ENCODE results near the gene PRPF19.

PRPF19 gene

DNA sequence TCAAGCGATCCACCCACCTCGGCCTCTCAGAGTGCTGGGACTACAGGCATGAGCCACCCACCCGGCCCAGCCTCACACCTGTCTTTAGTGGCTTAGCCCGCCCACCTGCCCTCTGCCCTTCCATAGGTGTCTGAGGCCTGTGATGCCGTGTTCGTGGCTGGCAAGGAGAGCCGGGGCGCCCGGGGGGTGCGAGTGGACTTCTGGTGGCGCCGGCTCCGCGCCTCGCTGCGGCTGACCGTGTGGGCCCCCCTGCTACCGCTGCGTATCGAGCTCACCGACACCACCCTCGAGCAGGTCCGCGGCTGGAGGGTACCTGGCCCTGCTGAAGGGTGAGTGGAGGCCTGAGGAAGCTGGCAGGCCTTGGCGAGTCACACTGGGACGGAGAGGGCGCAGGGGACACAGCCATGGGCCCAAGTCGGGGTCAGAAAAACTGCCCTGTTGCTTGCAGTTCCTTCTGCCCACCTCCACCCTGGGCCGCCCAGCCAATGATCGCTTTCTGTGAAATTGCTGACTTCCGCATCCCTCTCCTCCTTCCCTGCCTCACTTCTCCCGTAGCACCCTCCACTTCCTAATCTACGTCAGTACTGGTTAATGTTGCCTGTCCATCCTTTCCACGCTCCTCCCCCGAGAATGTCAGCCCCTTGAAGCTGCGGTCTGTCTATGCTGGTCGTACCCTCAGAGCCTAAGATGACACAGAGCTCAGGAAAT is 27.2 kb upstream of the PRPF19 start:
- H3K27me3 ChIP-seq (ENCODE audit: insufficient read depth, low read depth, severe bottlenecking): no peaks in the 10 kb centered on the region
- peaks cover 71% of the 10 kb centered on the region for H3K36me3 ChIP-seq
- no peak for DNase-seq
- H3K9me3 ChIP-seq (ENCODE audit: severe bottlenecking): no peaks in the 10 kb centered on the region
- no peak for TF ChIP-seq CTCF (IDR thresholded peaks at IDR 0.05; ENCODE audit: low read depth, low read length)
- no peak overlapping the region for H3K4me3 ChIP-seq (ENCODE audit: low read depth, low read length)
- H3K27ac ChIP-seq: no peak overlapping the region

- no peak overlapping the region for H3K27ac ChIP-seq
- H3K9me3 ChIP-seq (ENCODE audit: severe bottlenecking): no peaks in the 10 kb centered on the region
- H3K4me3 ChIP-seq (ENCODE audit: low read depth, low read length): no peak overlapping the region
- H3K27me3 ChIP-seq (ENCODE audit: insufficient read depth, low read depth, severe bottlenecking): no peaks in the 10 kb centered on the region
- DNase-seq: no peak
- peaks cover 79% of the 10 kb centered on the region for H3K36me3 ChIP-seq
- no peak for TF ChIP-seq CTCF (IDR thresholded peaks at IDR 0.05; ENCODE audit: low read depth, low read length)
Observed at GRCh38 chr11:60932605-60933356, 26.4 kb upstream of the PRPF19 start.

- Histone ChIP-seq H3K27me3 (ENCODE audit: insufficient read depth, low read depth, severe bottlenecking) (no peaks in the 10 kb centered on the region), H3K27ac (no peak overlapping the region), H3K9me3 (ENCODE audit: severe bottlenecking) (no peaks in the 10 kb centered on the region), H3K36me3 (peaks cover 88% of the 10 kb centered on the region), H3K4me3 (ENCODE audit: low read depth, low read length) (no peak overlapping the region)
- no peak for TF ChIP-seq CTCF (IDR thresholded peaks at IDR 0.05; ENCODE audit: low read depth, low read length)
- no peak for DNase-seq
Observed at GRCh38 chr11:60931917-60932316, 25.5 kb upstream of the PRPF19 start.

DNA sequence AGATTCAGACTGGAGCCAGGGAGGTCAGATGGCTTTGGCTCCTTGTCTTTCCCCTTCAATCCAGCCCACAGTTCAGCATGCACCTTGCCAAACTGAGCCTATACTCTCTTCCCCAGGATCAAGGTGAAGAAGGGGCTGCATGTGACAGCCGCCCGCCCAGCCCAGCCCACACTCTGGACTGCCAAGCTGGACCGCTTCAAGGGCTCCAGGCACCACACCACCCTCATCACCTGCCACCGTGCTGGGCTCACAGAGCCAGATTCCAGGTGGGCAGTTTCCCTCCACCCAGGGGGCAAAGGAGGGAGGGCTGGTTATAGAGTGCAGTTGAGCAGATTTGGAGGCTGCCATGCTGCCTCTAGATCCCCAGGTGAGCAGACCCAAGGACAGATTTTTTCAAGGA is 24.0 kb upstream of the PRPF19 start:
- TF ChIP-seq CTCF (IDR thresholded peaks at IDR 0.05; ENCODE audit: low read depth, low read length): no peak
- no peak overlapping the region for H3K4me3 ChIP-seq (ENCODE audit: low read depth, low read length)
- no peak overlapping the region for H3K27ac ChIP-seq
- H3K27me3 ChIP-seq (ENCODE audit: insufficient read depth, low read depth, severe bottlenecking): no peaks in the 10 kb centered on the region
- peaks cover 83% of the 10 kb centered on the region for H3K36me3 ChIP-seq
- no peaks in the 10 kb centered on the region for H3K9me3 ChIP-seq (ENCODE audit: severe bottlenecking)
- DNase-seq: no peak

- peaks cover 78% of the 10 kb centered on the region for H3K36me3 ChIP-seq
- H3K4me3 ChIP-seq (ENCODE audit: low read depth, low read length): no peak overlapping the region
- H3K27me3 ChIP-seq (ENCODE audit: insufficient read depth, low read depth, severe bottlenecking): no peaks in the 10 kb centered on the region
- no peak for TF ChIP-seq CTCF (IDR thresholded peaks at IDR 0.05; ENCODE audit: low read depth, low read length)
- H3K27ac ChIP-seq: no peak overlapping the region
- H3K9me3 ChIP-seq (ENCODE audit: severe bottlenecking): no peaks in the 10 kb centered on the region
- no peak for DNase-seq
Observed at GRCh38 chr11:60929764-60930163, 23.4 kb upstream of the PRPF19 start.
